Fibroblast of pulmonary artery (primary cell): ENCODE data around the gene HIPK3.

Experiments
- DNase-seq: peaks from one replicate; pipeline ENCODE4 v3.0.0-alpha.2; 2010; ENCODE audit warnings: low read depth
- H3K4me3 ChIP-seq: replicated peaks from 2 replicates; pipeline ENCODE4 v1.5.1; 2011; ENCODE audit warnings: low read depth, mild to moderate bottlenecking, control low read depth, low read length, moderate library complexity
- TF ChIP-seq, protein P1 (sequence below): IDR thresholded peaks from 2 replicates; pipeline ENCODE4 v1.5.1; 2011; ENCODE audit warnings: mild to moderate bottlenecking, control low read depth, low read length, inconsistent platforms; ENCODE audit errors: missing control alignments

The HIPK3 gene

DNA sequence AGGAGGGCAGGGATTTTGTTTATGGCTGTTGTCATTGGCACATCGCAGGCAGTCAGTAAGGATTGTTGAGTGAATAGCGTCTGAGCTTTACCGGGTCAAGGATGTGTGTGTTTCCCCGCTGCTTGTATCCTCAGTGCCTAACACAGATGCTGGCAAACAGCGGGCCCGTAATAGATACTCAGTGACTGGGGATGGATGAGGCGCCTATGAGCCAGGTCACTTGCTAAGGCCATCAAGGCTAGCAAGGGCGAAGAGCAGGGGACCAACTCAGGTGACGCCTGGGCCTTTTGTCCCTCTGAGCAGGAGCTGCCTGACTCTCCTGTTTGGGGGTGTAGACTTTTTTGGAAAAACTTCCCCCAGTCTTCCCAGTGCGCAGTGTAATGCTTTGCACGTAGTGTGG, 118.1 kb downstream of the HIPK3 start:
- TF ChIP-seq, protein P1, sequence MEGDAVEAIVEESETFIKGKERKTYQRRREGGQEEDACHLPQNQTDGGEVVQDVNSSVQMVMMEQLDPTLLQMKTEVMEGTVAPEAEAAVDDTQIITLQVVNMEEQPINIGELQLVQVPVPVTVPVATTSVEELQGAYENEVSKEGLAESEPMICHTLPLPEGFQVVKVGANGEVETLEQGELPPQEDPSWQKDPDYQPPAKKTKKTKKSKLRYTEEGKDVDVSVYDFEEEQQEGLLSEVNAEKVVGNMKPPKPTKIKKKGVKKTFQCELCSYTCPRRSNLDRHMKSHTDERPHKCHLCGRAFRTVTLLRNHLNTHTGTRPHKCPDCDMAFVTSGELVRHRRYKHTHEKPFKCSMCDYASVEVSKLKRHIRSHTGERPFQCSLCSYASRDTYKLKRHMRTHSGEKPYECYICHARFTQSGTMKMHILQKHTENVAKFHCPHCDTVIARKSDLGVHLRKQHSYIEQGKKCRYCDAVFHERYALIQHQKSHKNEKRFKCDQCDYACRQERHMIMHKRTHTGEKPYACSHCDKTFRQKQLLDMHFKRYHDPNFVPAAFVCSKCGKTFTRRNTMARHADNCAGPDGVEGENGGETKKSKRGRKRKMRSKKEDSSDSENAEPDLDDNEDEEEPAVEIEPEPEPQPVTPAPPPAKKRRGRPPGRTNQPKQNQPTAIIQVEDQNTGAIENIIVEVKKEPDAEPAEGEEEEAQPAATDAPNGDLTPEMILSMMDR, result no peak
- peak overlapping the region; percentile 65 for H3K4me3 ChIP-seq
- no peak for DNase-seq

DNA sequence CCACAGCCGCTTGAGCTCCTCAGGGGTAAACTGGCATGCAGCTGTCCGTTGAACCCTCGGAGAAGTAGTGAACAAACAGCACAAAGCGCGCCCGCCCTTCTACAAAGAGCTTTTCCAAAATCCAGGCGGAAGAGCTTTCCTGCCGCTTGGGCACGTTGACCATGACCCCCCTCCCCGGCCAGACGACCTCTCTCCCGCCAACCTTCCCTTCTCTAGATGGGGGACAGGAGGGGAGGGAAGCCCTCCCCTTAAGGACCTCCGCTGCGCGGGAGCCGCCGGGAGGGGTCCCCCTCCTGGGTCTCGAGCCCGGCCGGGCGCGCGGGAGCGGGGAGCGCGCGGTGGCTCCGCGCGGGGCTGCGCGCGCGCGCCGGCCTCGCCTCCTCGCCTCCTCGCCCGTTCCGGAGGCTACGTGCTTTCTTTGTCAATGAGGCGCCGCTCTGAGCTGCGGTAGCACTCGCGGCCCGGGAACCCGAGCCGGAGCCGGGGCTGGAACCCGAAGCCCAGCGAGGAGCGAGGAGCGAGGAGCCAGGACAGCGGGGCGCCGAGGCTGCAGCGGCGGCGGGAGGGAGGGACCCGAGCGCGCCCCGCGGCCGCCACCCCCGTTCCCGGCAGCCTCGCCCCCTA, 118.6 kb downstream of the HIPK3 start, which contains the start of gene KIAA1549L:
KIAA1549L (plus strand) TSS at position 421 of the 624 bp plus-strand sequence.
- TF ChIP-seq, protein P1, result no peak
- H3K4me3 ChIP-seq, result peak within 1 kb of the TSS; percentile 65
- DNase-seq, result peak; percentile 31

DNA sequence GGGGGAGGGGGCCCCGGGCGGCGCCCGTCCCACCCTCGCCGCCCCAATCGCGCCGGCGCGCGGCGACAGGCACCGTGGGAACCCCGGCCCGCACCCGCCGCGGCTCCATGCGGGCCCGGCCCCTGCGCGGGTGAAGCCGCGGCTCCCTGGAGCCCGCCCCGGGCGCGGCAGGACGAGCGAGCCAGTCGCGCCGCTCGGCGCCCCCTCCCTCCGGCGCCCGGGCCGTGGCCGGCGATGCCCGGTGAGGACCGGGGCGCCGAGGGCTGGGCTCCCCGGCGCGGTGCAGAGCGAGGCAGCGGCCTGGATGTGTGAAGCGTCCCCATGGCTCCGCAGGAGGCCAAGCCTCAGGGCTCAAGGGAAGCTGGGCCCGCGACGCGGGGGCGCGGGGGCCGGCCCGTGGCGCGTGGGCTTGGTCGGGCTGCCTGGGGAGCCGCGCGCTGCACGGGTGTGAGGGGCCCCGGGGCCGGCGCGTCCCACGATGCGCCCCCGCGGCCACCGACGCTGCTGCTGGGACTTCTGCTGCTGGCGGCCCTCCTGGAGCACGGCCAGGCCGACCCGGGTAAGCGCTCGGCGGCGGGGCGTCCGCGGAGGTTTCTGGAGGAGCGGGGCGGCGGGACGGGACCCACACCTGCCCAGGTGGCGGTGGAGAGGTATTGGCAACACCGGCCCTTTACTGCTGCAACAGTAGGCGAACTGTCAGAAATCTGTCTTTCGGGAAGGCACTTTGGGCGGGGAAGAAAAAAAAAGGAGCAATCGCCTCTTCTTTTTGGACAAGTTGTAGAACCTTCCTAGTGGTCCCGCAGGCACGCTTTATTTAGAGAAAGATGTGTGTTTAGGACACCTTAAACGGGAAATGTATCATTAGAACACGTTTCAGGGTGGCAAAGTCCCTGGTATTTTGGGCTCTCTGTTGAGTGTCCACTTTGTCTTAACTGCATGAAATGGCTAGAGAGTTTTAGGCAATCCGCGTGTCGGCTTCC, 119.4 kb downstream of the HIPK3 start:
- TF ChIP-seq, protein P1, result no peak
- peak; percentile 14 for DNase-seq
- H3K4me3 ChIP-seq, result peak overlapping the region; percentile 65

DNA sequence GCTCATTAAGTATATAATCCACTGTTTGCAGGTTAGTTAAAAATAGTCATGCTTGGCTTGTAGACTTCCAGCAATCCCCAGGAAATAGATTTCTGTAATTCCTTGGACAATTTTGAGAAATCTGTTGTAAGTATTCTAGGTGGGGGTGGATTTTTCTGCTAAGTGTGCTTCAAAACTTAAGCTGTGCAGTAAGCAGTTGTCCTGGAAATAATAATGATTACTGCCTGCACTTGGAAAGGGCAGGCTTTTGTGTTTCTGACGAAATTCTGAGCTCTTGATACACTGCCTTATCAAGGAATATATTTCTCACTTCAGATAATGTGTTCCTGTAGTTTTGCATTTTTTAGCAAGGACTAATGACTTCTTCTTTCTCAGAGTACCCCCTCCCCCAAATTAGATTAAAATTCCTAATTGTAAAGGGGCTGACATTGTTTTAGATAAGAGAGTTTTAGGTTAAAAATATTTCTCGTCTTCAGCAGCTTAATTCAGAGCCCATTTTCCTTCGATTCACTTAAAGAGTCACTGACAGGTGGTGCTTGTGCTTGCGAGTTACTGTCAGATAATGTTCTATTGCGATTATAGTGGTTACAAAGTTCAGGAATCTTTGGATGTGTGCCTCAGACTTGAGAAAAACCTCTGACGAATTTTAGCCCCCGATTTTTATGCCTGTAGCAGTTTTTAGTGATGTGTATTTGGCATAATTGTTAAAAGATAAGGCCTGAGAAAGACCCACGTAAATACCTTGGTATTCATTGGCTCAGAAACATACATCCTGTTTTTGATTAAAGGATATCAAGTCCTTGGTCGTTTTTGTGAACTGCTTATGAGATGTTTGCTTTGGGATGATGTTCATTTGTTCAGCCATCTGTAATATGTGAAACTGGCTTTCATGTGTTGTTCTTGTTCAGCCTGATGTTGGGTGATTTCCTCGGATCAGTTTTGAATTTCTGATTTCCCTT, 120.5 kb downstream of the HIPK3 start:
- H3K4me3 ChIP-seq, result peak overlapping the region; percentile 65
- DNase-seq, result peak; percentile 42
- TF ChIP-seq, protein P1, result no peak

DNA sequence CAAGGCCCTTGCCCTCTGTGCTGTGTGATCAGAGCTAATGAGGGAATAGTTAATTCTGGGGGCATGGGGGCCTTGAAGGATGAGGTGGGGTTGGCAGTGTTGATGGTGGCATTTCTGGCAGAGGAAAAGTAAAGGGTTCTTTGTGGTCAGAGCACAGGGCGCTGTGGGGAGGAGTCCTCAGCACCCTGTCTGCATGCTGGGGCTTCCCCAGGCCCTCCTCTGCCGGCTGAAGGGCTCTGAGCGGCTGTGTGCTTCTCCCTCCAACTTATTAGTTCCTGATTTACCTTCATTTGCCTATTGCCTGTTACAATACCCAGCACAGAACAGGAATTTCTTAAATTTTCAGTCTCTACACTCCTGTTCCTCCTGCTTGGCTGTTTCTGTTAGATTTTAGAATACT, 122.8 kb downstream of the HIPK3 start:
- no peak overlapping the region for H3K4me3 ChIP-seq
- TF ChIP-seq, protein P1, result no peak
- no peak for DNase-seq
